BLaER1 treated with 17β-estradiol and CSF1 and Interleukin-3, amounts not matched to agents 10 nM and 100 nM (cell line): ENCODE results near the gene AP4E1.
"Not testable (repeated sequence)": the region's sequence is repeated elsewhere in the genome, so short reads cannot be mapped to it uniquely, and the experiment has no call there.

Source experiments
- H3K27ac ChIP-seq, 11 experiments: shearing (Covaris generic); formaldehyde crosslinking; 2 replicates each; pipeline ENCODE4 v1.8.1; 2022
- H3K27me3 ChIP-seq, 11 experiments: shearing (Covaris generic); formaldehyde crosslinking; 2 replicates each; pipeline ENCODE4 v1.8.1; 2022
- H3K36me3 ChIP-seq, 11 experiments: shearing (Covaris generic); formaldehyde crosslinking; 2 replicates each; pipeline ENCODE4 v1.8.1; 2022
- H3K4me1 ChIP-seq, 10 experiments: shearing (Covaris generic); formaldehyde crosslinking; 2 replicates each; pipeline ENCODE4 v1.8.1; 2022
- H3K4me2 ChIP-seq, 11 experiments: shearing (Covaris generic); formaldehyde crosslinking; 2 replicates each; pipeline ENCODE4 v1.8.1; 2022
- H3K4me3 ChIP-seq, 10 experiments: shearing (Covaris generic); formaldehyde crosslinking; 2 replicates each; pipeline ENCODE4 v1.8.1; 2022
- H3K9ac ChIP-seq, 11 experiments: shearing (Covaris generic); formaldehyde crosslinking; 2 replicates each; pipeline ENCODE4 v1.8.1; 2022
- H3K9me3 ChIP-seq, 11 experiments: shearing (Covaris generic); formaldehyde crosslinking; replicated peaks in 1 of 11; 2 replicates each; pipeline ENCODE4 v1.8.1; 2022
- H4K20me1 ChIP-seq, 11 experiments: shearing (Covaris generic); formaldehyde crosslinking; 2 replicates each; pipeline ENCODE4 v1.8.1; 2022
- Cebpa-rat ChIP-seq, 11 experiments: shearing (Covaris generic); IDR thresholded peaks; 2 replicates each; pipeline ENCODE4 v1.8.1; 2022

The AP4E1 gene

DNA sequence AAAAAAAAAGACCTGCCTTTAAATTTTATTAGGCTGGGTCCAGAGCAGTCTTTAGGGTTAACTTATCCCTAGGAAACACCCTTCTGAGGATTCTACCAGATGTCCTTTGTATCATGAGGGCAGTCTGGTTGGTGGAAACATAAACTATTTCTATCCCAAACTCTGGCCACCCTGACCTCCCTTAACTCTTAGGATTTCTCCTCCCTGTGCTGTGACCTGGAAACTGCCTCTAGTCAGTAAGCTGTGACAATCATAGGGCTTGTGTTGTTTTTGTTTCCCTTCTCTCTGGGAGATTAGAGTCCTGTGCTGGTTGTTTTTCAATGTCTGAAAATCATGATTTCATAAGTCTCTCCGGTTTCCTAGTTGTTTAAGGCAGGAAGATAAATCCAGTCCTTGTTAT lies 108.1 kb downstream of the AP4E1 start:
- TF ChIP-seq Cebpa-rat (IDR thresholded peaks at IDR 0.05): no peak
- Histone ChIP-seq H3K4me2 (no peak overlapping the region), H3K4me3 (no peak overlapping the region), H3K27me3 (no peaks in the 10 kb centered on the region), H4K20me1 (no peaks in the 10 kb centered on the region), H3K36me3 (peaks cover 0 to 21% (median 0%) of the 10 kb centered on the region in 11 experiments; a peak in 4 of 22 replicates), H3K27ac (no peak overlapping the region), H3K4me1 (no peaks in the 10 kb centered on the region), H3K9me3 (peaks cover 9 to 23% (median 20%) of the 10 kb centered on the region in 11 experiments; a peak in 20 of 22 replicates), H3K9ac (no peak overlapping the region)

DNA sequence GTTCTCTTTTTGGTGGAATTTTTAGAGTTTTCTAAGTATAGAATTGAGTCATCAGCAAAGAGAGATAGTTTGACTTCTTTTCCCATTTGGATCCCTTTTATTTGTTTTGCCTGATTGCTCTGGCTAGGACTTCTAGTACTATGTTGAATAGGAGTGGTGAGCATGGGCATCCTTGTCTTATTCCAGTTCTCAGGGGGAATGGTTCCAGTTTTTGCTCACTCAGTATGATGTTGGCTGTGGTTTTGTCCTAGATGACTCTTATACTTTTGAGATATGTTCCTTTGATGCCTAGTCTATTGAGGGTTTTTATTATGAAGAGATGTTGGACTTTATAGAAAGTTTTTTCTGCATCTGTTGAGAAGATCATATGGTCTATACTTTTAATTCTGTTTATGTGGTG lies 113.7 kb downstream of the AP4E1 start:
- Histone ChIP-seq H3K36me3 (peaks cover 0 to 23% (median 0%) of the 10 kb centered on the region in 11 experiments; a peak in 6 of 22 replicates), H3K4me3 (no peak overlapping the region), H3K27me3 (no peaks in the 10 kb centered on the region), H3K27ac (no peak overlapping the region), H3K9me3 (peaks cover 9 to 21% (median 19%) of the 10 kb centered on the region in 11 experiments; a peak in 20 of 22 replicates), H3K9ac (no peak overlapping the region), H4K20me1 (no peaks in the 10 kb centered on the region), H3K4me2 (0 out of 22 replicates have a peak overlapping the region, but pooled peaks of 1 of the 11 experiments have one; percentile 11), H3K4me1 (peaks cover 0 to 10% (median 0%) of the 10 kb centered on the region in 10 experiments; a peak in 3 of 20 replicates)
- TF ChIP-seq Cebpa-rat (IDR thresholded peaks at IDR 0.05): no peak

DNA sequence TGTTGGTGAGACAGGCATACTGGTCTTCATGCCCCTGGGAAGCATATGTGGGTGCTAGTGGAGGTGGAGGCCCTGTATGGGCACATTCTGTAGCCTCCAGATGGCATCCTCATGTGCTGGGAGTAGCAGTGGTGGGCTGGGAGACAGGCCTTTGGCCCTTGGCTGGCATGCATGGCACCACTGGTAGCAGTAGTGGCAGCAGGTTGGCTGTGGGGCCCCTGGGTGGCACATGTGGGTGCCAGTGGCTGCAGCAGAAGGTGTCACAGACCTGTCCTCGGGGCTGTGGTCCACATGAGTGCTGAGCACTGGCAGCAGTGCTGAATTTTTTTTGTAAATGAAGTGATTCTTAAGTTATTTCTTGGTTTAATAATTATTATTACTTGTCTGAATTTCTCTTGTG lies 115.0 kb downstream of the AP4E1 start:
- H3K9me3 ChIP-seq: peaks cover 9 to 27% (median 19%) of the 10 kb centered on the region in 11 experiments; a peak in 20 of 22 replicates
- H3K4me2 ChIP-seq: no peak overlapping the region
- no peak overlapping the region for H3K4me3 ChIP-seq
- peaks cover 0 to 10% (median 0%) of the 10 kb centered on the region in 10 experiments; a peak in 3 of 20 replicates for H3K4me1 ChIP-seq
- H3K27me3 ChIP-seq: no peaks in the 10 kb centered on the region
- no peak overlapping the region for H3K27ac ChIP-seq
- H4K20me1 ChIP-seq: no peaks in the 10 kb centered on the region
- H3K9ac ChIP-seq: no peak overlapping the region
- H3K36me3 ChIP-seq: peaks cover 0 to 23% (median 0%) of the 10 kb centered on the region in 11 experiments; a peak in 6 of 22 replicates
- TF ChIP-seq Cebpa-rat (IDR thresholded peaks at IDR 0.05): no peak

- Histone ChIP-seq H3K36me3 (peaks cover 0 to 17% (median 0%) of the 10 kb centered on the region in 11 experiments; a peak in 6 of 22 replicates), H4K20me1 (no peaks in the 10 kb centered on the region)
Observed at GRCh38 chr15:51024735-51025453, 116.4 kb downstream of the AP4E1 start.

GRCh38 chr15:51025454-51025846 lies 117.0 kb downstream of the AP4E1 start:
- H4K20me1 ChIP-seq: no peaks in the 10 kb centered on the region
- H3K4me1 ChIP-seq: peaks cover 0 to 10% (median 0%) of the 10 kb centered on the region in 10 experiments; a peak in 3 of 20 replicates
- H3K9ac ChIP-seq: no peak overlapping the region
- H3K4me2 ChIP-seq: no peak overlapping the region
- H3K4me3 ChIP-seq: no peak overlapping the region
- no peaks in the 10 kb centered on the region for H3K27me3 ChIP-seq
- peaks cover 0 to 12% (median 0%) of the 10 kb centered on the region in 11 experiments; a peak in 5 of 22 replicates for H3K36me3 ChIP-seq
- no peak for TF ChIP-seq Cebpa-rat (IDR thresholded peaks at IDR 0.05)
- peaks cover 0 to 8% (median 2%) of the 10 kb centered on the region in 11 experiments; a peak in 9 of 22 replicates for H3K9me3 ChIP-seq
- H3K27ac ChIP-seq: no peak overlapping the region

More at GRCh38 chr15:51024735-51025453, 116.4 kb downstream of the AP4E1 start:
- H3K4me3 ChIP-seq: no peak overlapping the region
- no peak overlapping the region for H3K27ac ChIP-seq
- H3K4me2 ChIP-seq: no peak overlapping the region
- no peaks in the 10 kb centered on the region for H3K27me3 ChIP-seq
- peaks cover 0 to 10% (median 0%) of the 10 kb centered on the region in 10 experiments; a peak in 3 of 20 replicates for H3K4me1 ChIP-seq
- H3K9ac ChIP-seq: no peak overlapping the region
- peaks cover 2 to 14% (median 8%) of the 10 kb centered on the region in 11 experiments; a peak in 15 of 22 replicates for H3K9me3 ChIP-seq
- no peak for TF ChIP-seq Cebpa-rat (IDR thresholded peaks at IDR 0.05)

DNA sequence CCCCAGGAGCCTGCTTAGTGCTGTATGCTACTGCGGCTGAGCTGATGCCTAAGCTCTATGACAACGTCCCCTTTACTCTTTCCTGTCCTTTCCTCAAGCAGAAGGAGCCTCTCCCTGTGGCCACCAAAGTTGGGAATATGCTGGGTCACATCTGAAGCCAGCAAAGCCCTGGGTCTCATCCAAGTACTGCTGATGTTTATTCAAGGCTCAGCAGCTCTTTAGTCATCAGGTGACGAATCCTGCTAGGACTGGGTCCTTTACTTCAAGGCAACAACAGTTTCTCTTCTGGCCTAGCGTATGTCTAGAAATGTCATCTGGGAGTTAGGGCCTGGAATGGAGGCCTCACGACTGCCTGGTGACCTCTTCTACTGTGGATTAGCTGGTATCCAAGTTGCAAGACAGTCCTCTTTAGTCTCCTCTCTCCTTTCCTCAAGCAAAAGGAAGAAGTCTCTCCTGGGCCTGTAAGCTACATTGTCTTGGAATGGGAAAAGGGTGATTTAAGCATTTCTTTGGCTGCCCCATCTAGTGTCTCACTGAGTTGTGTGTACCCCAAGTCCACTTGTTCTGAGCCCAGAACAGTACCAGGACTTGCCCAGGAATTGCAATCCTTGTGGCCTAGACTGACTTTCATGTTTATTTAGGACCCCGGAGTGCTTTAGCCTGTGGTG lies 122.3 kb downstream of the AP4E1 start:
- Histone ChIP-seq H3K27ac (no peak overlapping the region), H4K20me1 (no peaks in the 10 kb centered on the region)

DNA sequence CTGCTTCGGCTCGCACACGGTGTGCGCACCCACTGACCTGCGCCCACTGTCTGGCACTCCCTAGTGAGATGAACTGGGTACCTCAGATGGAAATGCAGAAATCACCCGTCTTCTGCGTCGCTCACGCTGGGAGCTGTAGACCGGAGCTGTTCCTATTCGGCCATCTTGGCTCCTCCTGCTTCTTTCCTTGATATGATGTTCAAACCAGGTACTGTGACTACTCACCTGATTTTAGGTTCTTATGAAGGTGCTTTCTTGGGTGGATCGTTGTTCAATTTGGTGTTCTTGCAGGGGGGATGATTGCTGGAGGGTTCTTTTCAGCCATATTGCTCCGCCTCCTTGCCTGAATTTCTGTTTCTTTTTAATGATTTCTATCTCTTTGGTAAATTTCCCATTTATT lies 129.0 kb downstream of the AP4E1 start:
- H3K4me3 ChIP-seq, H4K20me1 ChIP-seq, H3K4me1 ChIP-seq, H3K9me3 ChIP-seq, H3K9ac ChIP-seq, H3K36me3 ChIP-seq, H3K27ac ChIP-seq, H3K4me2 ChIP-seq, H3K27me3 ChIP-seq: not testable (repeated sequence)

More for the DNA sequence above, 122.3 kb downstream of the AP4E1 start:
- Histone ChIP-seq H3K9ac (no peak overlapping the region), H3K27me3 (no peaks in the 10 kb centered on the region), H3K36me3 (no peaks in the 10 kb centered on the region), H3K4me2 (no peak overlapping the region), H3K4me1 (no peaks in the 10 kb centered on the region), H3K9me3 (peaks cover 0 to 7% (median 4%) of the 10 kb centered on the region in 11 experiments; a peak in 7 of 22 replicates), H3K4me3 (no peak overlapping the region)
- no peak for TF ChIP-seq Cebpa-rat (IDR thresholded peaks at IDR 0.05)

DNA sequence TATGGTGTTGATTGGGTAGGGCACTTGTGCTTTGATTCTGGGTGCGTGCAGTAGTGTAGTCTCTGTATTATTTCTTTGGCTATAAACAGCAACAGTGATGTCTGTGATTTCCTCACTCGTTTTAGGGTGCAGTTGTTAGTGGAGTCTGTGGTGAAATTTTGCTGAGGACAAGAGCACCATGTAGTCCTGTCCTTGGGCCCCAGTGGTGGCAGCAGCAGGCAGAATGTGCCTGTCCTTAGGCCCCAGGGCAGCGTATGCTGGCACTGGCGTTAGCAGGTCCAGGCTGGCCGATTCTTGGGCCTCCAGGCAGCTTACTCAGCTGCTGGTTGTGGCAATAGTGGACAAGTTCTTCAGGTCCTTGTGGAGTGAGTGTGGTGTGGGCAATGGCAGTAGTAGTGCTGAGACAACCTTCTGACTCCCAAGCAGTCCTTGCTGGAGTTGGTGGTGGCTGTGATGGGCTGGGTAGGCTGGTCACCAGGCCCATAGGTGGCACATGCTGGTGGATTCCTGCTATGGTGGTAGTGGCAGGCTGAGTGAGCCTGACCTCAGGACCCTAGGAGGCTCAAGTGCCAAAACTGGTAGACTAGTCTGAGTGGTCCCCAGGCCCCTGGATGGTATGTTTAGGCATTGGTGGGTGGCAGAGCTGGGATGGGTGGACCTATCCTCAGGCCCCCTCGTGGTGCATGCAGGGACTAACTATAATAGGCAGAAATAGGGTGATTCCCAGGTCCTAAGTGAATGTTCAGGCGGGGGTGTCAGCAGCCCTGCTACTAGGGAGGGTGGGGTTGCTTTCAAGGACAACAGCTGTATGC lies 129.9 kb downstream of the AP4E1 start:
- Histone ChIP-seq H3K4me2 (no peak overlapping the region), H3K4me1 (no peaks in the 10 kb centered on the region), H3K27ac (no peak overlapping the region), H3K4me3 (no peak overlapping the region), H3K9ac (no peak overlapping the region), H3K9me3 (no peaks in the 10 kb centered on the region), H4K20me1 (no peaks in the 10 kb centered on the region), H3K36me3 (no peaks in the 10 kb centered on the region), H3K27me3 (no peaks in the 10 kb centered on the region)
- TF ChIP-seq Cebpa-rat (IDR thresholded peaks at IDR 0.05): no peak

GRCh38 chr15:51038974-51039319 lies 130.5 kb downstream of the AP4E1 start:
- no peaks in the 10 kb centered on the region for H4K20me1 ChIP-seq
- no peak overlapping the region for H3K4me2 ChIP-seq
- H3K4me1 ChIP-seq: no peaks in the 10 kb centered on the region
- H3K27me3 ChIP-seq: no peaks in the 10 kb centered on the region
- H3K4me3 ChIP-seq: no peak overlapping the region
- no peaks in the 10 kb centered on the region for H3K36me3 ChIP-seq
- no peak for TF ChIP-seq Cebpa-rat (IDR thresholded peaks at IDR 0.05)
- H3K27ac ChIP-seq: no peak overlapping the region
- no peaks in the 10 kb centered on the region for H3K9me3 ChIP-seq
- H3K9ac ChIP-seq: no peak overlapping the region
